Caco-2 (cell line): ENCODE results near the gene RNH1. TPM values are rescaled to one million over a fixed set of nuclear protein-coding genes. Genes with fewer than 3 reads are reported as not detected.

ENCODE experiments used
- BruUV-seq: library from RNA; stranded (reverse); fragments of 400-500 nt; replicated peaks from 2 replicates; lab custom pipeline; 2021; lab: Mats Ljungman, UMichigan
- CTCF ChIA-PET: fragments of 300-600 bp; sonication (Branson Sonifier 250); formaldehyde crosslinking; loops from one replicate; lab custom pipeline; 2022; ENCODE audit warnings: antibody characterized with exemption; lab: Charles Lee
- POLR2A ChIA-PET: fragments of 300-600 bp; sonication (Branson Sonifier 250); formaldehyde crosslinking; loops from one replicate; lab custom pipeline; 2022; ENCODE audit warnings: antibody characterized with exemption; lab: Charles Lee
- DNase-seq, 2 experiments: peaks; one replicate each; pipeline versions ENCODE4 v3.0.0 to v3.0.0-alpha.2; 2020 to 2022
- H3K27me3 ChIP-seq: replicated peaks from 2 replicates; pipeline ENCODE4 v1.6.0; 2011; ENCODE audit warnings: low read length; ENCODE audit not compliant: control insufficient read depth, insufficient read depth
- H3K36me3 ChIP-seq: 2 replicates; pipeline ENCODE4 v1.5.1; 2011; ENCODE audit warnings: low read length; ENCODE audit not compliant: control insufficient read depth, insufficient read depth
- H3K4me1 ChIP-seq: fragments of 250-450 bp; sonication (Bioruptor Pico); 2 replicates; pipeline ENCODE4 v1.5.1; 2020; ENCODE audit warnings: mild to moderate bottlenecking
- H3K4me3 ChIP-seq: 2 replicates; pipeline ENCODE4 v1.5.1; 2011; ENCODE audit warnings: low read depth, mild to moderate bottlenecking, control low read depth, low read length
- H3K9me3 ChIP-seq: fragments of 250-450 bp; sonication (Bioruptor Pico); 2 replicates; pipeline ENCODE4 v1.5.1; 2020; ENCODE audit warnings: mild to moderate bottlenecking, moderate library complexity
- H3K27ac Mint-ChIP-seq: one replicate; pipeline ENCODE4 v1.8.0; 2022; ENCODE audit warnings: mixed read lengths; ENCODE audit not compliant: unreplicated experiment
- H3K27me3 Mint-ChIP-seq: one replicate; pipeline ENCODE4 v1.8.0; 2022; ENCODE audit warnings: mixed read lengths; ENCODE audit not compliant: insufficient read depth, unreplicated experiment
- H3K36me3 Mint-ChIP-seq: one replicate; pipeline ENCODE4 v1.8.0; 2022; ENCODE audit warnings: mild to moderate bottlenecking, mixed read lengths; ENCODE audit not compliant: insufficient read depth, unreplicated experiment
- H3K4me1 Mint-ChIP-seq: one replicate; pipeline ENCODE4 v1.8.0; 2022; ENCODE audit warnings: low read depth, mixed read lengths; ENCODE audit not compliant: unreplicated experiment
- H3K4me3 Mint-ChIP-seq: one replicate; pipeline ENCODE4 v1.8.0; 2022; ENCODE audit warnings: mild to moderate bottlenecking, moderate library complexity, mixed read lengths; ENCODE audit not compliant: unreplicated experiment
- H3K9me3 Mint-ChIP-seq: one replicate; pipeline ENCODE4 v1.8.0; 2022; ENCODE audit warnings: mixed read lengths; ENCODE audit not compliant: unreplicated experiment
- CTCF ChIP-seq, 2 experiments: fragments of 200-600 bp in 1 of 2; IDR thresholded peaks; 1 replicate in 1 of 2; 2 replicates in 1 of 2; pipeline versions ENCODE4 v1.5.1 to v1.8.0; 2011 to 2022; ENCODE audit warnings: antibody characterized with exemption in 1 of 2, control low read depth in 1 of 2, inconsistent platforms in 1 of 2, low read depth in 1 of 2, low read length in 1 of 2, mild to moderate bottlenecking in 1 of 2, moderate library complexity in 1 of 2; ENCODE audit not compliant: insufficient read depth in 1 of 2, severe bottlenecking in 1 of 2, unreplicated experiment in 1 of 2
- intact Hi-C: fragments of 100-400 bp; cut with micrococcal nuclease; formaldehyde crosslinking; loops from one replicate; pipeline ENCODE4 v1.10.0; 2022; ENCODE audit not compliant: unreplicated experiment
- total RNA-seq: library from RNA; stranded (reverse); gene quantifications from 2 replicates; pipeline ENCODE4 v1.2.3, GENCODE V29; 2022

The RNH1 gene
- total RNA-seq, 1 experiment from 2014 or later, result 136 TPM

GRCh38 chr11:490930-491260 is 16.1 kb downstream of the RNH1 start:
- H3K4me3 Mint-ChIP-seq, result no peak overlapping the region
- ChIA-PET CTCF (no interaction called here), POLR2A (no interaction called here)
- Histone ChIP-seq H3K4me3 (no peak overlapping the region), H3K36me3 (peaks cover 2% of the 10 kb centered on the region; the same call in 1 of the 2 replicates), H3K4me1 (no peaks in the 10 kb centered on the region), H3K9me3 (no peaks in the 10 kb centered on the region), H3K27me3 (no peaks in the 10 kb centered on the region)
- no peaks in the 10 kb centered on the region for H3K4me1 Mint-ChIP-seq
- BruUV-seq, result no TSS peak
- H3K9me3 Mint-ChIP-seq, result no peaks in the 10 kb centered on the region
- H3K27me3 Mint-ChIP-seq, result no peaks in the 10 kb centered on the region
- H3K36me3 Mint-ChIP-seq, result peaks cover 48% of the 10 kb centered on the region
- no peak for TF ChIP-seq CTCF (IDR thresholded peaks at IDR 0.05; ENCODE audit: insufficient read depth in 1 of 2, low read depth in 1 of 2, low read length in 1 of 2, severe bottlenecking in 1 of 2, unreplicated experiment in 1 of 2)
- intact Hi-C loops, result no loop called here
- DNase-seq, result no peak
- no peak overlapping the region for H3K27ac Mint-ChIP-seq

- H3K4me1 ChIP-seq, result no peaks in the 10 kb centered on the region
- H3K36me3 ChIP-seq, result 0 out of 2 replicates have a peak, but pooled peaks cover 2% of the 10 kb centered on the region
- ChIA-PET POLR2A (no interaction called here), CTCF (no interaction called here)
- intact Hi-C loops, result no loop called here
- H3K36me3 Mint-ChIP-seq, result peaks cover 43% of the 10 kb centered on the region
- no peaks in the 10 kb centered on the region for H3K9me3 ChIP-seq
- H3K9me3 Mint-ChIP-seq, result no peaks in the 10 kb centered on the region
- H3K27me3 Mint-ChIP-seq, result no peaks in the 10 kb centered on the region
- no peaks in the 10 kb centered on the region for H3K27me3 ChIP-seq
- H3K4me1 Mint-ChIP-seq, result no peaks in the 10 kb centered on the region
- no peak overlapping the region for H3K4me3 Mint-ChIP-seq
- no peak for TF ChIP-seq CTCF (IDR thresholded peaks at IDR 0.05; ENCODE audit: insufficient read depth in 1 of 2, low read depth in 1 of 2, low read length in 1 of 2, severe bottlenecking in 1 of 2, unreplicated experiment in 1 of 2)
- no TSS peak for BruUV-seq
- no peak for DNase-seq
- no peak overlapping the region for H3K4me3 ChIP-seq
- H3K27ac Mint-ChIP-seq, result no peak overlapping the region
Measured at GRCh38 chr11:490186-490929, 16.7 kb downstream of the RNH1 start.

- no peaks in the 10 kb centered on the region for H3K4me1 Mint-ChIP-seq
- no peak overlapping the region for H3K4me3 Mint-ChIP-seq
- peaks cover 36% of the 10 kb centered on the region for H3K36me3 Mint-ChIP-seq
- TF ChIP-seq CTCF (IDR thresholded peaks at IDR 0.05; ENCODE audit: insufficient read depth in 1 of 2, low read depth in 1 of 2, low read length in 1 of 2, severe bottlenecking in 1 of 2, unreplicated experiment in 1 of 2), result no peak
- CTCF ChIA-PET, result no interaction called here
- no peak overlapping the region for H3K4me3 ChIP-seq
- 0 out of 2 replicates have a peak, but pooled peaks cover 2% of the 10 kb centered on the region for H3K36me3 ChIP-seq
- no TSS peak for BruUV-seq
- POLR2A ChIA-PET, result no interaction called here
- no peaks in the 10 kb centered on the region for H3K27me3 ChIP-seq
- no peak for DNase-seq
- no peak overlapping the region for H3K27ac Mint-ChIP-seq
- no peaks in the 10 kb centered on the region for H3K27me3 Mint-ChIP-seq
- no peaks in the 10 kb centered on the region for H3K9me3 ChIP-seq
- H3K4me1 ChIP-seq, result no peaks in the 10 kb centered on the region
- intact Hi-C loops, result no loop called here
- no peaks in the 10 kb centered on the region for H3K9me3 Mint-ChIP-seq
Measured at GRCh38 chr11:489610-490185, 17.3 kb downstream of the RNH1 start.
